ENCODE results near the gene FFAR2. TPM values are rescaled to one million over a fixed set of nuclear protein-coding genes. Genes with fewer than 3 reads are reported as not detected.

FFAR2 gene
- total RNA-seq, 1 donor from 2014 or later = 1.9 TPM

DNA sequence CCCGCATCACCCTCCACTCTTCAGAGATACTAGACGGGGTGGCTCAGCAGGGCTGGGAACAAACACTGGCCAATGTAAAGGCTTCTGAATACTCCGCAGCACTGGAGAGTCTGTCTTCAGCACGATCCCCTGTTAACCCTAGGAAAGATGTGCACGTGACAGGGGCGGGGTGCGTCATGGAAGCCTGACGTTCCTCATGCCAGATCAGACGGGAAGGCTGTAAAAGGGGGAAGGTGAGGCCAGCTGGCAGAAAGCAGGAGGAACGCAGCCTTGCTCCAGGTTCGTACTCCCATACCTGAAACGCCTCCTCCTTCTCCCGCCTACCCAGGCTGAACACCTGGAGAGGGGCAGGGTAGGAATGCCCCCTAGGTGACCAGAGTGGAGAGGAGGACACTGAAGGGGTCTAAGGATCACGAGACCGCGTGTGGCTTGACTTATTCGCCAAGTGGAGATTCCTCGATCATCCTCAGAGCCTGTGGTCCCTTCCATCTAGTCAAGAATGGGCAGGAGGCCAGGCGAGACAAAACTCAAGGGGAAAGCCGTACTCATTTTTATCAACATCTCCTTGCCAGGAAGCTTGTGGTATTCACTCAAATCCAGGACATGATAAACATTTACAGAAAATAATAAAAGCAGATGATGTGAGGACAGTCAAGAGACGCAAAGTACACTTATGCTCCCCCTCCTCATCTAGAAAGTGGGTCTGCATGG, 18.2 kb upstream of the FFAR2 start:
- Mint-ChIP-seq H3K4me1 (ENCODE audit: low read depth) (peaks cover 10% of the 10 kb centered on the region), H3K36me3 (ENCODE audit: insufficient read depth) (no peaks in the 10 kb centered on the region), H3K9me3 (ENCODE audit: low read depth) (peaks cover 11% of the 10 kb centered on the region), H3K27ac (no peak overlapping the region), H3K27me3 (peaks cover 6% of the 10 kb centered on the region), H3K4me3 (ENCODE audit: low read depth) (no peak overlapping the region)
- no peak for TF ChIP-seq CTCF (IDR thresholded peaks at IDR 0.05; ENCODE audit: unreplicated experiment)
- no peak for DNase-seq (ENCODE audit: low spot score, unreplicated experiment)

DNA sequence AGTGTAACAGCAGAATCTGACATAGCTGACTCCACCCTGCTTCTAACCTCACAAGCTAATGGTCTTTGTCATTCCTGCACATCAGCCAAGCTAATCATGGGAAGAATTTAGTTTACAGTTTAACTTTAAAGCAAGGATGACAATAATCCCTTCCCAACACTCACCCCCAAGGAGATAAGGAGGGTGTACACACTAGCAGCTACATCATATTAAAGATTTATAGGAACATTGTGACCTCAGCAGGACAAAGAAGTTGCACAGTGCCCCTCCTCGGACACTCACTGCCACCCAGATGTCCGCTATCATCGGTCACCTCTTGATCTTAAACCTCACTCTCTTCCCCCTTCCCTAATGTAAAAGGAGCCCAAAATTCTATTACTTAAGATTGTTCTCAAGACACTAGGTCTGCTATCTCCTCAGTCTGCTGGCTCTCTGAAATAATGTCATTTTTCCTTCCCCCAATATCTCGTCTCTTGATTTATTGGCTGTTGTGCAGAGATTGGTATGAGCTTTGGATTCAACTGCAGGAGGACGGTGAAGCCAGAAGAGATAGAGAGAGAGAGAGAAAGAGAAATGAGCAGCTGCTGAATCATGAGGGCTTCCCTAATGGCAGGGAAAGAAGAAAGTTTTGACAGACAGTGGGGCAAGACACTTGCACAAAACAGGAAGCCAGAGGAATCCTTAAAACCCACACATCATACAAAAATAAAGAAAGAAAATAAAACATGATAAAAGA, 17.5 kb upstream of the FFAR2 start:
- Mint-ChIP-seq H3K27me3 (peaks cover 6% of the 10 kb centered on the region), H3K4me1 (ENCODE audit: low read depth) (peaks cover 9% of the 10 kb centered on the region), H3K27ac (no peak overlapping the region), H3K4me3 (ENCODE audit: low read depth) (no peak overlapping the region), H3K9me3 (ENCODE audit: low read depth) (peaks cover 11% of the 10 kb centered on the region), H3K36me3 (ENCODE audit: insufficient read depth) (no peaks in the 10 kb centered on the region)
- no peak for TF ChIP-seq CTCF (IDR thresholded peaks at IDR 0.05; ENCODE audit: unreplicated experiment)
- DNase-seq (ENCODE audit: low spot score, unreplicated experiment) = no peak

- peaks cover 6% of the 10 kb centered on the region for H3K27me3 Mint-ChIP-seq
These were observed 16.8 kb upstream of the FFAR2 start for GRCh38 chr19:35431145-35431807.

GRCh38 chr19:35432911-35433310, 15.1 kb upstream of the FFAR2 start:
- H3K4me1 Mint-ChIP-seq (ENCODE audit: low read depth) = peaks cover 8% of the 10 kb centered on the region
- no peak overlapping the region for H3K27ac Mint-ChIP-seq
- peaks cover 11% of the 10 kb centered on the region for H3K9me3 Mint-ChIP-seq (ENCODE audit: low read depth)
- H3K36me3 Mint-ChIP-seq (ENCODE audit: insufficient read depth) = no peaks in the 10 kb centered on the region
- H3K4me3 Mint-ChIP-seq (ENCODE audit: low read depth) = no peak overlapping the region
- TF ChIP-seq CTCF (IDR thresholded peaks at IDR 0.05; ENCODE audit: unreplicated experiment) = no peak
- H3K27me3 Mint-ChIP-seq = peaks cover 6% of the 10 kb centered on the region
- DNase-seq (ENCODE audit: low spot score, unreplicated experiment) = no peak

More at GRCh38 chr19:35431145-35431807, 16.8 kb upstream of the FFAR2 start:
- no peak for TF ChIP-seq CTCF (IDR thresholded peaks at IDR 0.05; ENCODE audit: unreplicated experiment)
- Mint-ChIP-seq H3K9me3 (ENCODE audit: low read depth) (peaks cover 11% of the 10 kb centered on the region), H3K36me3 (ENCODE audit: insufficient read depth) (no peaks in the 10 kb centered on the region), H3K27ac (no peak overlapping the region), H3K4me1 (ENCODE audit: low read depth) (peaks cover 9% of the 10 kb centered on the region), H3K4me3 (ENCODE audit: low read depth) (no peak overlapping the region)
- no peak for DNase-seq (ENCODE audit: low spot score, unreplicated experiment)

GRCh38 chr19:35433448-35433847, 14.6 kb upstream of the FFAR2 start:
- H3K36me3 Mint-ChIP-seq (ENCODE audit: insufficient read depth) = no peaks in the 10 kb centered on the region
- TF ChIP-seq CTCF (IDR thresholded peaks at IDR 0.05; ENCODE audit: unreplicated experiment) = no peak
- H3K4me3 Mint-ChIP-seq (ENCODE audit: low read depth) = no peak overlapping the region
- peaks cover 8% of the 10 kb centered on the region for H3K27me3 Mint-ChIP-seq
- H3K4me1 Mint-ChIP-seq (ENCODE audit: low read depth) = peaks cover 7% of the 10 kb centered on the region
- H3K9me3 Mint-ChIP-seq (ENCODE audit: low read depth) = peaks cover 11% of the 10 kb centered on the region
- no peak for DNase-seq (ENCODE audit: low spot score, unreplicated experiment)
- no peak overlapping the region for H3K27ac Mint-ChIP-seq
